ENCODE results near the gene USH2A. TPM values are rescaled to one million over a fixed set of nuclear protein-coding genes. Genes with fewer than 3 reads are reported as not detected.
"Not testable (repeated sequence)": the region's sequence is repeated elsewhere in the genome, so short reads cannot be mapped to it uniquely, and the experiment has no call there.

USH2A gene
- total RNA-seq, 2 experiments from 2014 or later = not detected

- H3K9me3 Mint-ChIP-seq = peaks cover 1% of the 10 kb centered on the region
These were observed 76.7 kb downstream of the USH2A start for GRCh38 chr1:216346526-216346925.

GRCh38 chr1:216340542-216340941 is 82.7 kb downstream of the USH2A start:
- not testable (repeated sequence) for H3K27ac Mint-ChIP-seq, DNase-seq, H3K4me1 Mint-ChIP-seq, H3K27me3 Mint-ChIP-seq, H3K4me3 Mint-ChIP-seq, H3K9me3 Mint-ChIP-seq, H3K36me3 Mint-ChIP-seq

More at GRCh38 chr1:216346526-216346925, 76.7 kb downstream of the USH2A start:
- no peak for DNase-seq
- H3K27me3 Mint-ChIP-seq = no peaks in the 10 kb centered on the region
- no peak overlapping the region for H3K4me3 Mint-ChIP-seq
- H3K27ac Mint-ChIP-seq = no peak overlapping the region
- no peaks in the 10 kb centered on the region for H3K36me3 Mint-ChIP-seq
- no peaks in the 10 kb centered on the region for H3K4me1 Mint-ChIP-seq

GRCh38 chr1:216332462-216332861 is 90.8 kb downstream of the USH2A start:
- DNase-seq = no peak
- Mint-ChIP-seq H3K4me1 (no peaks in the 10 kb centered on the region), H3K9me3 (peaks cover 3% of the 10 kb centered on the region), H3K27me3 (no peaks in the 10 kb centered on the region), H3K27ac (no peak overlapping the region), H3K36me3 (no peaks in the 10 kb centered on the region), H3K4me3 (no peak overlapping the region)

- Mint-ChIP-seq H3K9me3 (peaks cover 3% of the 10 kb centered on the region), H3K27ac (no peak overlapping the region), H3K27me3 (no peaks in the 10 kb centered on the region), H3K4me3 (no peak overlapping the region), H3K4me1 (no peaks in the 10 kb centered on the region), H3K36me3 (no peaks in the 10 kb centered on the region)
- no peak for DNase-seq
These were observed 91.2 kb downstream of the USH2A start for GRCh38 chr1:216332003-216332402.

GRCh38 chr1:216331211-216331610 is 92.0 kb downstream of the USH2A start:
- H3K4me3 Mint-ChIP-seq = no peak overlapping the region
- H3K27me3 Mint-ChIP-seq = no peaks in the 10 kb centered on the region
- H3K27ac Mint-ChIP-seq = no peak overlapping the region
- no peak for DNase-seq
- H3K36me3 Mint-ChIP-seq = no peaks in the 10 kb centered on the region
- H3K9me3 Mint-ChIP-seq = peaks cover 3% of the 10 kb centered on the region
- H3K4me1 Mint-ChIP-seq = no peaks in the 10 kb centered on the region

- H3K27ac Mint-ChIP-seq = no peak overlapping the region
- no peaks in the 10 kb centered on the region for H3K4me1 Mint-ChIP-seq
- peaks cover 3% of the 10 kb centered on the region for H3K9me3 Mint-ChIP-seq
- H3K27me3 Mint-ChIP-seq = no peaks in the 10 kb centered on the region
- H3K36me3 Mint-ChIP-seq = no peaks in the 10 kb centered on the region
- no peak overlapping the region for H3K4me3 Mint-ChIP-seq
- no peak for DNase-seq
These were observed 93.0 kb downstream of the USH2A start for GRCh38 chr1:216330262-216330661.

- no peaks in the 10 kb centered on the region for H3K4me1 Mint-ChIP-seq
- no peak for DNase-seq
- H3K27me3 Mint-ChIP-seq = no peaks in the 10 kb centered on the region
- H3K27ac Mint-ChIP-seq = no peak overlapping the region
- H3K9me3 Mint-ChIP-seq = no peaks in the 10 kb centered on the region
- no peak overlapping the region for H3K4me3 Mint-ChIP-seq
- H3K36me3 Mint-ChIP-seq = no peaks in the 10 kb centered on the region
These were observed 97.3 kb downstream of the USH2A start for GRCh38 chr1:216325946-216326345.

- Mint-ChIP-seq H3K27me3 (no peaks in the 10 kb centered on the region), H3K27ac (no peak overlapping the region), H3K9me3 (no peaks in the 10 kb centered on the region), H3K4me3 (no peak overlapping the region), H3K36me3 (no peaks in the 10 kb centered on the region), H3K4me1 (no peaks in the 10 kb centered on the region)
- DNase-seq = no peak
These were observed 97.9 kb downstream of the USH2A start for GRCh38 chr1:216325336-216325735.

- DNase-seq = no peak
- peaks cover 3% of the 10 kb centered on the region for H3K9me3 Mint-ChIP-seq
- no peaks in the 10 kb centered on the region for H3K27me3 Mint-ChIP-seq
- H3K4me3 Mint-ChIP-seq = no peak overlapping the region
- H3K36me3 Mint-ChIP-seq = no peaks in the 10 kb centered on the region
- no peak overlapping the region for H3K27ac Mint-ChIP-seq
- no peaks in the 10 kb centered on the region for H3K4me1 Mint-ChIP-seq
These were observed 99.9 kb downstream of the USH2A start for GRCh38 chr1:216323344-216323743.

GRCh38 chr1:216314379-216315095 is 108.7 kb downstream of the USH2A start:
- no peak overlapping the region for H3K27ac Mint-ChIP-seq
- DNase-seq = no peak
- no peak overlapping the region for H3K4me3 Mint-ChIP-seq
- H3K9me3 Mint-ChIP-seq = peaks cover 3% of the 10 kb centered on the region
- H3K4me1 Mint-ChIP-seq = no peaks in the 10 kb centered on the region
- no peaks in the 10 kb centered on the region for H3K36me3 Mint-ChIP-seq
- H3K27me3 Mint-ChIP-seq = no peaks in the 10 kb centered on the region

GRCh38 chr1:216310776-216311175 is 112.5 kb downstream of the USH2A start:
- Mint-ChIP-seq H3K4me1 (no peaks in the 10 kb centered on the region), H3K27me3 (no peaks in the 10 kb centered on the region), H3K36me3 (no peaks in the 10 kb centered on the region), H3K9me3 (peaks cover 2% of the 10 kb centered on the region), H3K27ac (no peak overlapping the region), H3K4me3 (no peak overlapping the region)
- no peak for DNase-seq

GRCh38 chr1:216306830-216307229 is 116.4 kb downstream of the USH2A start:
- no peaks in the 10 kb centered on the region for H3K9me3 Mint-ChIP-seq
- no peak overlapping the region for H3K4me3 Mint-ChIP-seq
- no peak for DNase-seq
- no peak overlapping the region for H3K27ac Mint-ChIP-seq
- H3K36me3 Mint-ChIP-seq = no peaks in the 10 kb centered on the region
- no peaks in the 10 kb centered on the region for H3K27me3 Mint-ChIP-seq
- no peaks in the 10 kb centered on the region for H3K4me1 Mint-ChIP-seq

GRCh38 chr1:216303690-216304089 is 119.6 kb downstream of the USH2A start:
- H3K4me1 Mint-ChIP-seq = no peaks in the 10 kb centered on the region
- H3K9me3 Mint-ChIP-seq = no peaks in the 10 kb centered on the region
- no peak overlapping the region for H3K4me3 Mint-ChIP-seq
- no peak overlapping the region for H3K27ac Mint-ChIP-seq
- DNase-seq = no peak
- H3K27me3 Mint-ChIP-seq = no peaks in the 10 kb centered on the region
- H3K36me3 Mint-ChIP-seq = no peaks in the 10 kb centered on the region

- no peaks in the 10 kb centered on the region for H3K27me3 Mint-ChIP-seq
- H3K4me1 Mint-ChIP-seq = no peaks in the 10 kb centered on the region
- no peak overlapping the region for H3K27ac Mint-ChIP-seq
These were observed 129.6 kb downstream of the USH2A start for GRCh38 chr1:216293683-216294082.

GRCh38 chr1:216290074-216290473 is 133.2 kb downstream of the USH2A start:
- Mint-ChIP-seq H3K4me3 (no peak overlapping the region), H3K27me3 (no peaks in the 10 kb centered on the region), H3K9me3 (peaks cover 14% of the 10 kb centered on the region), H3K4me1 (no peaks in the 10 kb centered on the region), H3K36me3 (no peaks in the 10 kb centered on the region), H3K27ac (no peak overlapping the region)
- no peak for DNase-seq

More at GRCh38 chr1:216293683-216294082, 129.6 kb downstream of the USH2A start:
- Mint-ChIP-seq H3K36me3 (no peaks in the 10 kb centered on the region), H3K9me3 (peaks cover 5% of the 10 kb centered on the region), H3K4me3 (no peak overlapping the region)
- DNase-seq = no peak

GRCh38 chr1:216285052-216285451 is 138.2 kb downstream of the USH2A start:
- Mint-ChIP-seq H3K4me3 (no peak overlapping the region), H3K36me3 (no peaks in the 10 kb centered on the region), H3K27me3 (no peaks in the 10 kb centered on the region), H3K27ac (no peak overlapping the region), H3K4me1 (no peaks in the 10 kb centered on the region), H3K9me3 (peaks cover 15% of the 10 kb centered on the region)
- DNase-seq = no peak
